ENCODE results near the gene DCTN1. TPM values are rescaled to one million over a fixed set of nuclear protein-coding genes. Genes with fewer than 3 reads are reported as not detected.

The DCTN1 gene
- total RNA-seq, 1 donor: 177 TPM

DNA sequence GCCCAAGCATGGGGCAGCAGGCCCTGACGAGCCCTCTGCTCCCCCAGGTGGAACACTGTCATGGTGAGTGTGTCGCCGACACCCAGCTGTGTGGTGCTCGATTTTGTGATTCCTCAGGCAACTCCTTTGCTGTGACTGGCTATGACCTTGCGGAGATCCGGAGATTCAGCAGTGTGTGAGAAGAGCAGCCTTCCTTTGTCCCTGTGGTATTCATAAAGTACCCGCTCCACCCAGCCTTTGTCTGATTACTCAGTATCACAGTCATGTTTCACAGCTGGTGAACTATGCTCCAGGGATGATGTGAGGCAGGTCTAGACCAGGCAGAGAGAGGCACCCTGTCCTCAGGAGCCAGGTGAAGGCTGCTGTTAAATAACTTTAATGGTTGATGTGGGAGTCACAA, 45.4 kb upstream of the DCTN1 start:
- Histone ChIP-seq H3K4me3 (ENCODE audit: insufficient read depth, low read length) (no peak overlapping the region), H3K4me2 (ENCODE audit: insufficient read depth, low read length) (no peak overlapping the region), H3K36me3 (ENCODE audit: insufficient read depth, low read length) (peaks cover 33% of the 10 kb centered on the region), H3K27ac (ENCODE audit: low read depth, low read length) (no peak overlapping the region), H3K4me1 (ENCODE audit: insufficient read depth, low read length) (peaks cover 10% of the 10 kb centered on the region), H3K27me3 (ENCODE audit: insufficient read depth, low read length) (no peaks in the 10 kb centered on the region), H3K9me3 (ENCODE audit: low read depth, low read length) (no peaks in the 10 kb centered on the region), H3K79me2 (ENCODE audit: insufficient read depth, low read length) (no peaks in the 10 kb centered on the region), H2AFZ (ENCODE audit: low read length) (no peak overlapping the region), H4K20me1 (ENCODE audit: insufficient read depth, low read length) (peaks cover 3% of the 10 kb centered on the region)
- TF ChIP-seq CTCF (IDR thresholded peaks at IDR 0.05; ENCODE audit: extremely low read depth, low read depth, low read length): no peak
- DNase-seq (ENCODE audit: insufficient read length, low spot score, missing footprints): peak; percentile 92

DNA sequence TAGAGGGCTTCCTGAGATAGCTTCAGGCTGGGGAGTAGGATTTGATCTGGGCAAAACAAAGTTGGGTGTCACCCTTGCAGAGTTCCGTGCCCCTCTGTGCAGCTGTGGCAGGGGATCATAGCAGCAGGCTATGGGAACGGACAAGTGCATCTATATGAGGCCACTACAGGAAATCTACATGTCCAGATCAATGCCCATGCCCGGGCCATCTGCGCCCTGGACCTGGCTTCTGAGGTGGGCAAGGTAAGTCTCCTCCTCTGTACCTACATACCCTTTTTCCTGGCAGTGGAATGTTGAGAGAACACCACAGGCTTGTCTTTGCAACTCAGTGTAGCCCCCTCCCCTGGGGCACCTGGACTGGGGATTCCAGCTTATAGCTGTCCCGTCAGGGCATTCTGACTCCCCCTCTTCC, 44.9 kb upstream of the DCTN1 start:
- Histone ChIP-seq H3K4me1 (ENCODE audit: insufficient read depth, low read length) (peaks cover 10% of the 10 kb centered on the region), H3K36me3 (ENCODE audit: insufficient read depth, low read length) (peaks cover 33% of the 10 kb centered on the region), H4K20me1 (ENCODE audit: insufficient read depth, low read length) (peaks cover 3% of the 10 kb centered on the region), H2AFZ (ENCODE audit: low read length) (no peak overlapping the region), H3K79me2 (ENCODE audit: insufficient read depth, low read length) (no peaks in the 10 kb centered on the region), H3K4me2 (ENCODE audit: insufficient read depth, low read length) (no peak overlapping the region), H3K4me3 (ENCODE audit: insufficient read depth, low read length) (no peak overlapping the region), H3K27me3 (ENCODE audit: insufficient read depth, low read length) (no peaks in the 10 kb centered on the region), H3K9me3 (ENCODE audit: low read depth, low read length) (no peaks in the 10 kb centered on the region), H3K27ac (ENCODE audit: low read depth, low read length) (no peak overlapping the region)
- no peak for TF ChIP-seq CTCF (IDR thresholded peaks at IDR 0.05; ENCODE audit: extremely low read depth, low read depth, low read length)
- DNase-seq (ENCODE audit: insufficient read length, low spot score, missing footprints): peak; percentile 35

GRCh38 chr2:74424139-74424992, 44.3 kb upstream of the DCTN1 start:
- no peaks in the 10 kb centered on the region for H3K27me3 ChIP-seq (ENCODE audit: insufficient read depth, low read length)
- H3K9me3 ChIP-seq (ENCODE audit: low read depth, low read length): no peaks in the 10 kb centered on the region
- H3K4me2 ChIP-seq (ENCODE audit: insufficient read depth, low read length): no peak overlapping the region
- H3K4me1 ChIP-seq (ENCODE audit: insufficient read depth, low read length): peaks cover 10% of the 10 kb centered on the region
- no peak overlapping the region for H3K27ac ChIP-seq (ENCODE audit: low read depth, low read length)
- H3K4me3 ChIP-seq (ENCODE audit: insufficient read depth, low read length): no peak overlapping the region
- H3K79me2 ChIP-seq (ENCODE audit: insufficient read depth, low read length): no peaks in the 10 kb centered on the region
- peaks cover 32% of the 10 kb centered on the region for H3K36me3 ChIP-seq (ENCODE audit: insufficient read depth, low read length)
- peaks cover 3% of the 10 kb centered on the region for H4K20me1 ChIP-seq (ENCODE audit: insufficient read depth, low read length)
- TF ChIP-seq CTCF (IDR thresholded peaks at IDR 0.05; ENCODE audit: extremely low read depth, low read depth, low read length): no peak
- H2AFZ ChIP-seq (ENCODE audit: low read length): no peak overlapping the region
- DNase-seq (ENCODE audit: insufficient read length, low spot score, missing footprints): peak; percentile 85

- no peak overlapping the region for H2AFZ ChIP-seq (ENCODE audit: low read length)
- no peak for TF ChIP-seq CTCF (IDR thresholded peaks at IDR 0.05; ENCODE audit: extremely low read depth, low read depth, low read length)
- peaks cover 2% of the 10 kb centered on the region for H4K20me1 ChIP-seq (ENCODE audit: insufficient read depth, low read length)
- peaks cover 10% of the 10 kb centered on the region for H3K4me1 ChIP-seq (ENCODE audit: insufficient read depth, low read length)
- peak; percentile 19 for DNase-seq (ENCODE audit: insufficient read length, low spot score, missing footprints)
- H3K4me2 ChIP-seq (ENCODE audit: insufficient read depth, low read length): no peak overlapping the region
- no peak overlapping the region for H3K4me3 ChIP-seq (ENCODE audit: insufficient read depth, low read length)
- H3K79me2 ChIP-seq (ENCODE audit: insufficient read depth, low read length): no peaks in the 10 kb centered on the region
- peaks cover 23% of the 10 kb centered on the region for H3K36me3 ChIP-seq (ENCODE audit: insufficient read depth, low read length)
- no peaks in the 10 kb centered on the region for H3K9me3 ChIP-seq (ENCODE audit: low read depth, low read length)
- no peaks in the 10 kb centered on the region for H3K27me3 ChIP-seq (ENCODE audit: insufficient read depth, low read length)
- H3K27ac ChIP-seq (ENCODE audit: low read depth, low read length): no peak overlapping the region
These were observed 43.4 kb upstream of the DCTN1 start for GRCh38 chr2:74423231-74424095.
